LHCN-M2 (cell line): ENCODE data around the gene MLST8. TPM values are rescaled to one million over a fixed set of nuclear protein-coding genes. Genes with fewer than 3 reads are reported as not detected.
"Not testable (repeated sequence)": the region's sequence is repeated elsewhere in the genome, so short reads cannot be mapped to it uniquely, and the experiment has no call there.

Source experiments
- DNase-seq: peaks from one replicate; pipeline ENCODE4 v3.0.0-alpha.2; 2012; ENCODE audit warnings: low read depth
- total RNA-seq: library from RNA; depleted of rRNA; stranded (reverse); fragments of >200 nt; gene quantifications from 2 replicates; pipeline ENCODE4 v1.2.3, GENCODE V29; 2014

The MLST8 gene
- total RNA-seq, 1 experiment from 2014 or later: 38.1 TPM

DNA sequence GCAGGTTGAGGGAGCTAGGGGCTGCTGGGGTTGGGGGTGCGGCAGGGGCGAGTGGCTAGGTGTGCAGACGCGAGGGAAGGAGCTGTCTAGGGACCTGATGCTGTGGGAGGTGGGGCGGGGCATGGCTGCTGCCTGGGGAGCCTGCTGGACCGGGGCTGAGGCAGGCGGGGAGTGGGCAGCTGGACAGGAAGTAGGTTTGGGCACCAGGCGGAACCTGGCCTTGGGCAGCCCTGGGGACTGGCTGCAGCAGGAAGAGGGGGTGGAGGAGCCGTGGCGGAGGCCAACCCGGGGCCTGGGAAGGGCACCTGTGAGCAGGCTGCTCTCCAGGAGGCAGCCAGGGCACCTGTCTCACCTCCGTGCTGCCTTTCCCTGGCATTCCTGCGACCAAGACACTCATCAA lies 25.1 kb downstream of the MLST8 start:
- no peak for DNase-seq

DNA sequence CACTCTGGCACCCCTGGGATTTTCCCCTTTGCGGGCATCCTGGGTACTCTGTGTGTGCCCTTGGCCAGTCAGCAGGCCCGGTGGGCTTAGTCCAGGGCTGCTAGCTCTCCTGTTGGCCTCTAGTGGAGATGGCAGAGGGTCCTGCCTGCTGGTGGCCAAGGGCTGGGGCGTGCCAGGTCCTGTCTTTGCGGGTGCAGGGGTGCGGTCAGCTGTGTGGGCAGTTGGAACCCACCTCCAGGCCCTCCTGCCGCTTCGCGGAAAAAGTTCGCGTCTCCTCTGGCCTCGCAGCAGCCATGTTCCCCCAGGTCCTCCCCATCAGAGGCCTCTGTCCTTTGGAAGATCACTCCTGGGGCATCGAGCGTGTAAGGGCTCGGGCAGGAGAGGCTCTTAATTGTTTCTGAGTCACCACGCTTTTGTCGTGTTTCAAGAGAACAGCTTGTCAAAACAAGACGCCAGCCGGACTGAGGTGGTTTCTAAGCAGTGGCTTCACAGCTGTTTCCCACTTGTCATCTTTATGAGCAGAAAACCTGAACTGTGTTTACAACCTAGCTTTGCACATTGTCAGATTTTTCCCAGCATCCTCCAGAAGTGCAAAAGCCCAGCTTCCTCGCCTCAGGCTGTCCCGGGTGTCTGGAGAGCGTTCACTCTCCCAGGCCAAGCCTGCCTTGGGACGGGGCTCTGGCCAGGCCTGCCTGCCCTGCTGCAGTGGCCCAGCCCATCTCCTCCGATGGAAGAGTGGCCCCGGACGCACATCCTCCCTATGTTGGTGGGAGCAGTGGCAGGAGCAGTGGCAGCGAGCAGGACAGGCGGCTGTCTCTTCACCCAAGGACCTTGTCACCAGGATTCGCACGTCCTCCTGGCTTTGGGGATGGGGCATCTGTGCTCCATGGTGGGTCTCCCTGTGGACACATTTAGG lies 26.0 kb downstream of the MLST8 start:
- DNase-seq: peak; percentile 97

DNA sequence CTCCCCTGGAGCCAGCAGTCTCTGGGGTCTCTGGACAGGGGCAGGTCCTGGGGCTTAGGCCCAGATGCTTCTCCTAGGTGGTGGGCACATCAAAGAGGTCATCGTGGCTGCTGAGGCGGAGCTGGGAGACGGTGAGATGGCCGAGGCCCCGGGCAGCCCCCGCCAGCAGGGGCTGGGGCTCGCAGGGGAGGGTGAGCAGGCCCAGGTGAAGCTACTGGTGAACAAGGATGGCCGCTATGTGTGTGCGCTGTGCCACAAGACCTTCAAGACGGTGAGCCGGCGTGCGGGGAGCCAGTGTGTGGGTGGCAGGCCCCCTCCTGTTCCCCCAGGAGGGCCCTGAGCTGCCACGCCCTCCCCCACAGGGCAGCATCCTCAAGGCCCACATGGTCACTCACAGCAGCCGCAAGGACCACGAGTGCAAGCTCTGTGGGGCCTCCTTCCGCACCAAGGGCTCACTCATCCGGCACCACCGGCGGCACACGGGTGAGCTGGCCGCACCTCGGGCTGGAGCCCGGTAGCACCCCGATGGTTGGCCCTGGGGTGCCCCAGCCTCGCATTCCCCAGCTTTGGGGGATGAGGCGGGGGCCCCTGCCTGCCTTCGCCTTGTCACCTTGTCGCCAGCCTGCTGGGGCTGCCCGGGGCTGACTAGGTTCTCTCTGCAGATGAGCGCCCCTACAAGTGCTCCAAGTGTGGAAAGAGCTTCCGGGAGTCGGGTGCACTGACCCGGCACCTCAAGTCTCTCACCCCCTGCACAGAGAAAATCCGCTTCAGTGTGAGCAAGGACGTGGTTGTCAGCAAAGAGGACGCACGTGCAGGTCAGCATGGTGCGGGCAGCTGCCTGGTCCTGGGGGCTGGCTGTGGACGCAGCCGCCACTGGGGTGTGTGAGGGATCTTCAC lies 27.1 kb downstream of the MLST8 start:
- DNase-seq: no peak

- no peak for DNase-seq
Observed at GRCh38 chr16:2233046-2233775, 28.0 kb downstream of the MLST8 start.

- DNase-seq: no peak
Observed at GRCh38 chr16:2233872-2234812, 28.9 kb downstream of the MLST8 start.

- DNase-seq: no peak
Observed at GRCh38 chr16:2234813-2235170, 29.5 kb downstream of the MLST8 start.

DNA sequence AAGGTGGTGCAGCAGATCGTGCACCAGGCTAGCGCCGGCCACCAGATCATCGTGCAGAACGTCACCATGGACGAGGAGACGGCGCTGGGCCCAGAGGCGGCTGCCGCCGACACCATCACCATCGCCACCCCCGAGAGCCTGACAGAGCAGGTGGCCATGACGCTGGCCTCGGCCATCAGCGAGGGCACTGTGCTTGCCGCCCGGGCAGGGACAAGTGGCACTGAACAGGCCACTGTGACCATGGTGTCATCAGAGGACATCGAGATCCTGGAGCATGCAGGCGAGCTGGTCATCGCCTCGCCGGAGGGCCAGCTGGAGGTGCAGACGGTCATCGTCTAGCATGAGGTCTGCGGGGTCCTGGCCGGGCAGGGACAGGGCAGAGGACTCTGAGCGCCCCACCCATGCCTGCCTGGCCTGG lies 30.0 kb downstream of the MLST8 start:
- DNase-seq: no peak

GRCh38 chr16:2235695-2236336 lies 30.6 kb downstream of the MLST8 start:
- DNase-seq: no peak

DNA sequence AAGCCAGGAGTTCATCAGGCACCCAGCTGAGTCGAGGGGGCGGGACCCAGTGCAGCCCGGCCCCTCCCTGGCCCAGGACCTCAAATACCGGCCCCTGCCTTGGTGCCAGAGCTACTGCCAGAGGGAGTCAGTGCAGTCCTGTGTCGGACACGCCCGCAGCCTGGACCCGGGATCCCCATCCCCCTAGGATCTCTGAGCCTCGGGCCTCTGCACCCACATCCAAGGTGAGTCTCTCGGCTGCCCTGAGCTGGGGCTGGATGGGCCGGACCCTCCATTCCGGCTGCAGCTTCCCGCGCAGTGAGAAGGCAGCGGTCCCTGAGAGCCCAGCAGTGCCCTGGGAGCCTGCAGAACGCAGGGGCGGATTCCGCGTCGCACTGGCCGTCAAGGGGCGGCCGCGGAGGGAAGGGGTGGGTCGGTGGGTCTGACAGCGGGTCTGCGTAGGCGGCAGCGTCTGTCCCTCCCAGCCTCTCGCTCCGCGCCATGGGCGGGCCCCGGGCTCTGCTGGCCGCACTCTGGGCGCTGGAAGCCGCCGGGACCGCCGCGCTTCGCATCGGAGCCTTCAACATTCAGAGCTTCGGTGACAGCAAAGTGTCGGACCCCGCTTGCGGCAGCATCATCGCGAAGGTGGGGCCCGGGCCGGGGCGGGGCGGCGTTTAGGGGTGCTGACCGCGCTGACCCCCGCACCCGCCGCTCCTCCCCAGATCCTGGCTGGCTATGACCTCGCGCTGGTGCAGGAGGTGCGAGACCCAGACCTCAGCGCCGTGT lies 31.3 kb downstream of the MLST8 start, which contains the start of gene DNASE1L2:
Gene DNASE1L2 (plus strand): TSS at position 108 of the 765 bp plus-strand sequence. CDS start 373 bp downstream, at position 481.
- DNase-seq: no peak

DNA sequence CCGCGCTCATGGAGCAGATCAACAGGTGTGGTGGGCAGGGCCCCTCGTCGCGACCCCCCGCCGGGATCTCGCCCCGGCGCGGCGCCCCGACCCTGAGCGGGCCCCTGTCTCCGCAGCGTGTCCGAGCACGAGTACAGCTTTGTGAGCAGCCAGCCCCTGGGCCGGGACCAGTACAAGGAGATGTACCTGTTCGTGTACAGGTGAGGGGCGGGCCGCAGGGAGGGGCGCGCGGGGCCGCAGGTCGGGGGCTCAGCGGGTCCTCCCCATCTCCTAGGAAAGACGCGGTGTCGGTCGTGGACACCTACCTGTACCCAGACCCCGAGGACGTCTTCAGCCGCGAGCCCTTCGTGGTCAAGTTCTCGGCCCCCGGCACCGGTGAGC lies 31.8 kb downstream of the MLST8 start:
- DNase-seq: no peak

DNA sequence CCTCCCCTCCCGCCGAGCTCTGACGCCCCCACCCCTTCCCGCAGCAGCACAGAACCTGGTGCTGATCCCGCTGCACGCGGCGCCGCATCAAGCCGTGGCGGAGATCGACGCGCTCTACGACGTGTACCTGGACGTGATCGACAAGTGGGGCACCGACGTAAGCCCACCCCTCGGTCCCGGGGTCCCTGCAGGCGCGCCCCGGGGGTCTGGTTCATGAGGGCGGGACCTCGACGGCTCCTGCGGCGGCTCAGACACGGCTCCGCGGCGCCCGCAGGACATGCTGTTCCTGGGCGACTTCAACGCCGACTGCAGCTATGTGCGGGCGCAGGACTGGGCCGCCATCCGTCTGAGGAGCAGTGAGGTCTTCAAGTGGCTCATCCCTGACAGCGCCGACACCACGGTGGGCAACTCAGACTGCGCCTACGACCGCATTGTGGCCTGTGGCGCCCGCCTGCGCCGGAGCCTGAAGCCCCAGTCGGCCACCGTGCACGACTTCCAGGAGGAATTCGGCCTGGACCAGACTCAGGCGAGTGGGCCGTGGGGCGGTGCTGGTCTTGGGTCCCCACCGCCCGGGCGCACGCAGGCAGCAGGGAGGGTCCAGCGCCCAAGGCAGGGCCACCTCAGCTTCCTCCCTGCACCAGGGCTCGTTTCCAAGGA lies 32.4 kb downstream of the MLST8 start:
- DNase-seq: no peak

DNA sequence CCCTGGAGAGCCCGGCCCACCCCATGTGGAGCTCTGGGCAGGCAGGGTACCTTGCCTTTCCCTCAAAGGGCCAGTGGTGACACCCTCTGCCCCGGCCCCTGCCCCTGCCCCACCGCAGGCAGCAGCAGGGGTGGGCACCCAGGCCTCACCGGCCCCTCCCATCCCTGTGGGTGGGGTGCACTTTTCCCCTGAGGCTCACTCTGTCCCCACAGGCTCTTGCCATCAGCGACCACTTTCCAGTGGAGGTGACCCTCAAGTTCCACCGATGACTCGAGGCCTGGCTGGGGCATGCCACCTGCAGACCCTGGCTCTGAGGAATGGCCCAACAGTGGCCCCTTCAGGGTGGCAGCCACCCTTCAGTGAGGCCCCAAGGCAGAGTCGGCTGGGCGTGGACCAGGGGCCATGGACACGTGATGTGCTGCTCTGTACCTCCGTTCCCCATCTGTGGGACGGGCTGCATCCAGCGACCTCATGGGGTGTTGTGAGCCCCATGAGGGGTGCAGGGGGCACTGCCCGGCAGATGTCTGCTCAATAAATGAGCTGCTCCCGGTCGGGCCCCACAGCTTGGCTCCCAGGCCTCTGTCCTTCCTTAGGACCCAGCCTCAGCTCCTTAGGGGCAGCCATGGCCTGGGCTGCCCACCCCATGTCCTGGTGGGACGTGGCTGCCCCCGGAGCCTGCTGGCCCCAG lies 33.0 kb downstream of the MLST8 start:
- DNase-seq: no peak

DNA sequence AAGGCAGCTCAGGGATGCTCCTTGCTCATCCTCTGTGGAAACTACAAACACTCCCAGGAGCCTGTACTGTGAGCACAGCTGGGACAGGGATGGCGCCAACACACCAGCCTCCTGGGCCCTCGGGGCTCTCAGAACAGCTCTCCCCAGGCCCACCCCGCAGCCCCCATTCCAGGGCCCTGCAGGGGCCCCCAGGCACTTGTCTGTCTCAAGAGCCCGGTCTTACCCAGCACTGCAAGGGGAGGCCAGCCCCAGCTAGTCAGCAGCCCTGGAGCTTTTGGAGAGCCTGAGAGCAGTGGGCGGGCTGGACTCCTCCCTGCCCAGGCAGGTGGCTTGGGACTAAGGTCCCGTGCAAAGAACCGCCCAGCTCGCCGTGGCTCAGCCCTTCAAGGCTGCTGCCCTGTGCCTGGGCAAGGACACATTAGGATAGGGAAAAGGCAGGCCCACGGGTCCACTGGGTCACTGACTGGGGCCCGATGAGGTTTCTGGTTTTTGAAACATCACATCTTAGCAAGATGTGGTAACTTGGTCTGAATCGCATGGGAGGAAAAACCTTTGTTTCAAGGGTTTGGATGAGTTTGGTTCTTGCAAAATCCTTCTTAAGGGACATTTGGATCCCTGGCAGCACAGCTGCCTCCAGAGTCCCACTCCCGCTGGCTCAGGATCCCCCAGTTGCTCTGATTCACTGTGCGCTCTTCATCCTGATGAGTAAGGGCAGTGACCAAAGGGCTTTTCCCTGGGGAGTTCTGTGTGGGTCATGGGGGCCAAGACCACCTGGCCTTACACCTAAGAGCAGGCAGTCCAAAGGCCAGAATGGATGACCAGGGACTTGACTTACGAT lies 33.8 kb downstream of the MLST8 start:
- DNase-seq: peak; percentile 78

DNA sequence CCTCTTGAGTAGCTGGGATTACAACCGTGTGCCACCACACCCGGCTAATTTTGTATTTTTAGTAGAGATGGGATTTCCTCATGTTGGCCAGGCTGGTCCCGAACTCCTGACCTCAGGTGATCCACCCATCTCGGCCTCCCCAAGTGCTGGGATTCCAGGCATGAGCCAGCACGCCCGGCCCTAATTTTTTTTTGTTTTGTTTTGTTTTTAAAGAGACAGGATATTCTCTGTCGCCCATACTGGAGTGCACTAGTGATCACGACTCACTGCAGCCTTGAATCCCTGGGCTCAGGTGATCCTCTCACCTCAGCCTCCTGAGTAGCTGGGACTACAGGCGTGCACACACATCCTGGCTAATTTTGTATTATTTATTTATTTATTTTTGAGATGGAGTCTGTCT lies 35.1 kb downstream of the MLST8 start:
- DNase-seq: not testable (repeated sequence)

DNA sequence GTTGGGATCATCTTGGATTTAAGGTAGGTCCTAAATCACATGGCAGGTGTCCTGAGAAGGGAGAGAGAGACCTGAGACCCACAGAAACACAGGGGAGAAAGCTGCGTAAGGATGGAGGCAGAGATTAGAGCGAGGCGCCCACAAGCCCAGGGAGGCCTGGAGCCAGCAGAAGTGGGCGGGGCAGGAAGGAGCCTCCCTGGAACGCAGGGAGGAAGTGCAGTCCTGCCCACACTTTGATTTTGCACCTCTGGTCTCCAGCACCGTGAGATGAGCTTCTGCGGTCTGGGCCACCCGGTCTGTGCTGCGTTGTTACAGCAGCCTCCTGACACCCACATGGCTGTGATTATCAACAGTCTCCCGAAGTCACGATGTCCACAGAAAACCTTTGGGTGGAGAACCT lies 37.3 kb downstream of the MLST8 start:
- no peak for DNase-seq

GRCh38 chr16:2243031-2243528 lies 37.8 kb downstream of the MLST8 start:
- DNase-seq: no peak

GRCh38 chr16:2243781-2244180 lies 38.5 kb downstream of the MLST8 start:
- DNase-seq: no peak
